ENCODE measurements around the gene TSPAN18.

Gene TSPAN18

GRCh38 chr11:44979543-44980399 lies 253.0 kb downstream of the TSPAN18 start:
- DNase-seq (ENCODE audit: low read depth in 2 of 2) = no peak

- DNase-seq (ENCODE audit: low read depth in 2 of 2) = no peak
Observed at GRCh38 chr11:44980533-44981427, 254.0 kb downstream of the TSPAN18 start.

Measured in stimulated activated CD4-positive, alpha-beta T cell treated with anti-CD3 and anti-CD28 coated beads, Interleukin-12 subunit alpha, Interleukin-12 subunit beta, amount 100 ng/mL, for 24 hours (primary cell).